HG02852 (cell line): ENCODE measurements around the gene DAB1.

Source experiments
- ATAC-seq: cut with Tn5 transposase; IDR thresholded peaks from one replicate; pipeline ENCODE4 v1.9.1; 2021; ENCODE audit warnings: mild to moderate bottlenecking, moderate library complexity; ENCODE audit not compliant: unreplicated experiment

The DAB1 gene

DNA sequence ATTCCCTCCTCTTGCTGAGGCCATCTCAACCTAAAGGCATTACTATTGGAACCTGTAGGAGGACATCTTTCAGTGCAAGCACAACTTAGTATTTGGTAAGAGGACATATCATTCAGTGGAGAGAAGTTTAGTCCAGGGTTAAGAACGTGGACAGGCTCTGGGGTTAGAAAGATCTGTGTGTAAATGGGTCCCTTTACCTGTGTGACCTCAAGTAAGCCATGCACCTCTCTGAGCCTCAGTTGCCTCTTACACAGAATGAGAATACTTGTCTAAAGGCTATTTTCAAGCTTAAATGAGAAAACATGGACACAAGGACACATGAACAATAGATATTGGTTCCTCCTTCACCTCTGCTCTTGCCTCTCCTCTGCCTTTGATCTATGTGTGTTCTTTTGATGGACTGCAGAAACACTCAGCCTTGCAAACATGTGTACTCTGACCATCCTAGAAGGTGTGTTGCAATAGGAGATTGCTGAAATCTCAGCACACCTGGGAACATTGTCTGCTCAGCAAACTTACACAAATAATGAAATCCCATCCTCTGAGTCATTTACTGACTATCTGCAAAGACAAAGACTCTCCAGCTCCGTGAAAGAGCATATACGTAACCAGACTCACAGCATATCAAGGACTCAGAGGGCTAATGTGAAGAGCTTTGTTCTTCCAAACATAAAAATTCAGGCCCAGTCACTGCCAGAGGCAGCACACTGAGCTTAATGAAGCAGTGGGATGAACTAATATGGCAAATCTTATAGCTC, 143.8 kb downstream of the DAB1 start:
- no peak for ATAC-seq

- no peak for ATAC-seq
Measured at GRCh38 chr1:57278558-57278957, 145.3 kb downstream of the DAB1 start.

DNA sequence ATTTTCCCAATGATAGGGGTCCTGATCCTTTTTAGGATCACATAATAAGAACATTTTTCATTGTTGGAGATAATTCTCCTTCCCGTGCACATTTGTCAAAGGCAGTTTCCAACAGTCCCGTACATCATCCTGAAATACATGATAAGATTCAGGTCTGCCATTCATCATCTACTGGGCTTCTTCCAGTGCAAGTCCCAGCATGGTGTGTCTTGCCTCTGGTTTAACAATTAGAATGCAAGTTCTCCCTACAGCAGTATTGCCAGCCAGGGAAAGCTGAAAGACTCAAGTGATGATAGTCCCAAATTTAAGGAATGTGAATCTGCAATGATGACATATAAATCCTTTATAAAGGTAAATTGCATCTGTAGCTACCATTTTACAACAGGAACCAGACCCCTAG, 146.2 kb downstream of the DAB1 start:
- ATAC-seq = no peak

GRCh38 chr1:57276918-57277317, 146.9 kb downstream of the DAB1 start:
- ATAC-seq = no peak

GRCh38 chr1:57272601-57273000, 151.3 kb downstream of the DAB1 start:
- ATAC-seq = no peak

GRCh38 chr1:57272150-57272549, 151.7 kb downstream of the DAB1 start:
- ATAC-seq = no peak

GRCh38 chr1:57270927-57271698, 152.7 kb downstream of the DAB1 start:
- no peak for ATAC-seq

DNA sequence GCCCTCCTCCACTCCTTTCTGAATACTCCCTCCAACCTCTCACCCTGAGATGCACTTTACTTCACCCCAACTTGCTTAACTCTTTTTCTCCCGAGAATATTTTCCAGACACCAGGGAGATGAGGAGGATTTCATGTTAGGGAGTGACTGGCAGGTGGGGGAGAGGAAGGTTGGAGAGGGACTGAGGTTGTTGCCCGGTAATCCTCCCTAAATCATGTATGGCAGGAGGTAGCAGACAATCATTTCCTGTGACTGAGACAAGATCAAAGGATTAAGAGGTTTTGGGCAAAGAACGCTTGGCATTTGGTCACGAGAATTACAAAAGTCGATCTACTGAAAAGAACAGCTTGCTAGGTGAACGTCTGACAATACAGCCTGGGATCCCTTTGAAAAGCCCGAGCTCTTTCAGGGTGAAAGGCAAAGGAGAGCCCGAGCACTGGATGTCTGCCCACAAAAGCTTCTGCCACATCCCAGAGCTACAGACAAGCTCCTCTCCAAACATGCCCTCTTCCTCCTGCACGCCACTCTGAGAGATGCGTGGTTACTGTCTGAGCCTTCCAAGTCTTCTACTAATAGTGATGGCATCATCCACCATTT, 154.1 kb downstream of the DAB1 start:
- ATAC-seq = no peak

- ATAC-seq = no peak
Measured at GRCh38 chr1:57265104-57265503, 158.8 kb downstream of the DAB1 start.

GRCh38 chr1:57262472-57262871, 161.4 kb downstream of the DAB1 start:
- ATAC-seq = no peak

DNA sequence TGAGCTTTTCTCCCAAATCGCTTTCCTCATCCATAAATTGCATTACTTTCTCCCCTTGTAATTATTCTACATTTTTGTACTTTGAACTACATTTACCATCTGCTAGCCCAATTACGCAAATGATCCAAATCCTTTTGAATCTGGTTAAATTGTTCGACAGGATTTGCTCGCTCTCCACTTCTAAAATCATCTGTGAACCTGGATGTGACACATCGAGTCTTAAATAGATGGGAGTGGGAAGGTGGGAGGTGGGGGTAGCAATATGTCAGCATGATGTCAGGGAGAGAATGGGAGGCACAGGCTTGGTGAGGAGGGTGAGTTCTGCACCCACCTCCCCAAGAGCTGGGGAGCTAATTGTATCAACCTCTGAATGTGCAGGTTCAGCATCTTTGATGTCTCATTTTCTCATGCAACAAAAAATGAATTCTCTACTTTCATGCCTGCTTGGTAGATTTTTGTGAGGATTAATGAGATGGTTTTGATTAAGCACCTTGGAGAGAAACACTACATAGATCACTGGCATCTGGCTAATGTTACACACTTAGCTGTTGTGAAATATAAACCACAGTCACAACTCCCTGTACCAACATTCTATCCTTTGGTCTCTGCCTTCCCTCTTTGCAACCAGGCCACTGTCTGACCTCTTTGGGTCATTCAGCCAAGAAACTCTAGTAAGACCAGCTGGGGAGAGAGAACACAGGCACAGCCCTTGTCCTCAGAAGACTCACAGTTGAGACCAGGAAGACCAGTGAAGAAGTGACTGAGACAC, 165.1 kb downstream of the DAB1 start:
- ATAC-seq = no peak

- no peak for ATAC-seq
Measured at GRCh38 chr1:57255945-57256344, 167.9 kb downstream of the DAB1 start.

GRCh38 chr1:57254022-57254421, 169.8 kb downstream of the DAB1 start:
- no peak for ATAC-seq

DNA sequence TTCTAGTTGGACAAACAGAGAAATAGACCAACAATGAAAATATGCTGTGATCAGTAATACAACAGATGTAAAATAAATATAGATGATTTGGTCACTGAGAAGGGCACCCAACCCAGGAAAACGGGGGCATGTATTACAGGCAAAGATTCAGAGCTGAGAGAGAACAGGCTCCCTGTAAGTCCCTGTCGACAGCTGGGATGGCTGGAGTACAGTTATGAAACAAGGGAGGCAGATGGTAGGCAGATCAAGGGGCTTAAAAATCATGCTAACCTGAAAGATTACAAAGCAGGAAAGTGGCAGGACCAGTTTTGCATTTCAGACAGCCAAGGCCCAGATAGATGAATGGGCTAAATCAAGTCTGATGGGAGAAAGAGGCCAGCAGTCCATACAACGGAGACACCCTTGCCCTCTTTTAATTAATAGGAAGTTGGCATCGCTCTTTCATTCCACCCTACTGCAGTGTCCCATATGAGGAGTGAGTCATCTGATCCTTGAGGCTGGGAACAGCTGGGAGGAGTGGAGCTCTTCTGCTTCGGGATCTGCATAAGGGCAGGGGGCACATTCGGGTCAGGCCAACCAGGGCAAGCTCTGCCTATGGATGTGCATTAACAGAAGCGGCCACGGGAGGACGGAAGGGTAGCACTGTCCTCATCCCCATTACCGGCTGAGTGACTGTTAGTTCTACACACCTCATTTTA, 171.1 kb downstream of the DAB1 start:
- no peak for ATAC-seq

DNA sequence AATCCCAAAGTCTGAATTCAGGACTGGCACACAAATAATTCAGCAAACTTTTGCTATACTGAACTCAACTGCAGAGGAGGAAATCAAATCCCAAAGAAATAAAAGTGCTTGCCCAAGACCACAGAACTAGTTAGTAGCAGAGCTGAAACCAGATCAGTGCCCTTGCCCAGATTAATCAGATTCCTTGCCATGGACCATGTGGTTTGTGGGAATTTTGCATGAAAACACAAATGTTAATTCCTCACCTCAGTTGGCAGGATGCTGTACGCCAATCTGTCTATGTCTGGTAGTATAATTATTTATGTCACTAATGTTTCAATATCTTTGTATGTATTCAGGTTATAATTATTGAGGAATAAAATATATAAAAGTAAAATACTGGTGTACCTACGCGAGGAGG, 173.8 kb downstream of the DAB1 start:
- no peak for ATAC-seq

GRCh38 chr1:57249511-57249910, 174.3 kb downstream of the DAB1 start:
- ATAC-seq = no peak

GRCh38 chr1:57248830-57249229, 175.0 kb downstream of the DAB1 start:
- no peak for ATAC-seq

- no peak for ATAC-seq
Measured at GRCh38 chr1:57238233-57238781, 185.6 kb downstream of the DAB1 start.

DNA sequence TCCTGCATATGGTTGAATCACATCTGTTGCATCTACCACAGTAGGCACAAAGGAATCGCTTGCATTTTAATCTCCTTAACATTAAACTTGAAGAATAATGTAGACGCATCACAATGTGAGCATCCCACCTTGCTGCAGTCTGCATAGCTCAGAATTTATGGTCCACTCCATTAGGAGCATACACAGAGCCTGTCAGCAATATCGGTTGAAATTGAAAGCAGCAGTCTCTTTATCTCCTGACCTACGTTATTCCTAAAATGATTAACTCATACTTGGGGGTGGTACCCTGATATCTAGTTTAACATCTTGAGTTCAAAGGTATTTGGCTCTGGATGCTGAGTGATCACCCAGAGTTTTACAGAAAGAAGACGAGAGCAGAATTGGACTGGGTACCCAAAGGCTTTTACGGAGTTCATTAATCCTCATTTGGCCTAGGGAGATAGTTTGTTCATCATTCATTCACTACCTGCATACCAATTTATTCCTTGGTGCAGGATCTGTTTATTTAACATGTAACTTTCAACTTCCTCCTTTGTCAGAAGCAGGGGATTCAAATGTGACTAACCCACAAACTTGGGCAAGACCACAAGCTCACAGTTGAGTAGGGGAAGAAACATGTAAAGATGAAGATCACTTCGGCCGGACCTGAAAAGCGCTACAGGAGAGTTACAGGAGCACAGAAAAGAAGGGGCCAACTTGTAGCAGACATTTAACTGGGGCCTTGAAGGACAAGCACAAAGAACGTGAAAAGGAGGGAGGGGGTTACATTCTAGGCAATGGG, 187.9 kb downstream of the DAB1 start:
- ATAC-seq = no peak

- no peak for ATAC-seq
Measured at GRCh38 chr1:57234459-57234858, 189.4 kb downstream of the DAB1 start.
